ENCODE data around the gene CCNQ.

CCNQ gene

GRCh38 chrX:153598541-153599191 lies at the start of gene CCNQ:
Gene CCNQ (minus strand): TSS chrX:153599139. CDS start chrX:153599073, 66 bp downstream.
- TF ChIP-seq CTCF (IDR thresholded peaks at IDR 0.05; ENCODE audit: extremely low read depth, missing control alignments), result no peak
- peak; percentile 35 for DNase-seq (ENCODE audit: low spot score)

GRCh38 chrX:153647461-153648357 lies 48.8 kb upstream of the CCNQ start:
- DNase-seq (ENCODE audit: low spot score), result peak; percentile 25
- TF ChIP-seq CTCF (IDR thresholded peaks at IDR 0.05; ENCODE audit: extremely low read depth, missing control alignments), result no peak

- DNase-seq (ENCODE audit: low spot score), result peak; percentile 48
- TF ChIP-seq CTCF (IDR thresholded peaks at IDR 0.05; ENCODE audit: extremely low read depth, missing control alignments), result no peak
Observed at GRCh38 chrX:153646620-153647373, 47.9 kb upstream of the CCNQ start, which contains the start of gene DUSP9. Gene DUSP9 (plus strand): TSS chrX:153647203. CDS start chrX:153647954, 751 bp downstream.

- peak; percentile 12 for DNase-seq (ENCODE audit: low spot score)
- no peak for TF ChIP-seq CTCF (IDR thresholded peaks at IDR 0.05; ENCODE audit: extremely low read depth, missing control alignments)
Observed at GRCh38 chrX:153645921-153646488, 47.1 kb upstream of the CCNQ start.

GRCh38 chrX:153645151-153645550 lies 46.2 kb upstream of the CCNQ start:
- TF ChIP-seq CTCF (IDR thresholded peaks at IDR 0.05; ENCODE audit: extremely low read depth, missing control alignments), result no peak
- DNase-seq (ENCODE audit: low spot score), result peak; percentile 10

- no peak for TF ChIP-seq CTCF (IDR thresholded peaks at IDR 0.05; ENCODE audit: extremely low read depth, missing control alignments)
- peak; percentile 10 for DNase-seq (ENCODE audit: low spot score)
Observed at GRCh38 chrX:153644356-153645125, 45.6 kb upstream of the CCNQ start.

Data from GM20000 (cell line).